ENCODE measurements around the gene AATK. TPM values are rescaled to one million over a fixed set of nuclear protein-coding genes. Genes with fewer than 3 reads are reported as not detected.

The AATK gene
- total and polyA plus RNA-seq, 2 of the 13 experiments (the other 11 are each of a cell fraction or from before 2014, with no cell fraction given), result 2.9 to 8.4 TPM

- TF ChIP-seq NCOA2 (CRISPR knock-in tag; IDR thresholded peaks at IDR 0.05), result no peak
- TF ChIP-seq AGO1 (IDR thresholded peaks at IDR 0.05; ENCODE audit: low read depth, low read length, poor library complexity, severe bottlenecking), result peak; percentile 86
- TF ChIP-seq HNF1A (IDR thresholded peaks at IDR 0.05; ENCODE audit: low read depth), result no peak
- TF ChIP-seq HNF1A (CRISPR knock-in tag; IDR thresholded peaks at IDR 0.05; ENCODE audit: borderline replicate concordance), result no peak
- TF ChIP-seq MYC (CRISPR knock-in tag; IDR thresholded peaks at IDR 0.05; ENCODE audit: borderline replicate concordance), result no peak
- TF ChIP-seq, protein P1, sequence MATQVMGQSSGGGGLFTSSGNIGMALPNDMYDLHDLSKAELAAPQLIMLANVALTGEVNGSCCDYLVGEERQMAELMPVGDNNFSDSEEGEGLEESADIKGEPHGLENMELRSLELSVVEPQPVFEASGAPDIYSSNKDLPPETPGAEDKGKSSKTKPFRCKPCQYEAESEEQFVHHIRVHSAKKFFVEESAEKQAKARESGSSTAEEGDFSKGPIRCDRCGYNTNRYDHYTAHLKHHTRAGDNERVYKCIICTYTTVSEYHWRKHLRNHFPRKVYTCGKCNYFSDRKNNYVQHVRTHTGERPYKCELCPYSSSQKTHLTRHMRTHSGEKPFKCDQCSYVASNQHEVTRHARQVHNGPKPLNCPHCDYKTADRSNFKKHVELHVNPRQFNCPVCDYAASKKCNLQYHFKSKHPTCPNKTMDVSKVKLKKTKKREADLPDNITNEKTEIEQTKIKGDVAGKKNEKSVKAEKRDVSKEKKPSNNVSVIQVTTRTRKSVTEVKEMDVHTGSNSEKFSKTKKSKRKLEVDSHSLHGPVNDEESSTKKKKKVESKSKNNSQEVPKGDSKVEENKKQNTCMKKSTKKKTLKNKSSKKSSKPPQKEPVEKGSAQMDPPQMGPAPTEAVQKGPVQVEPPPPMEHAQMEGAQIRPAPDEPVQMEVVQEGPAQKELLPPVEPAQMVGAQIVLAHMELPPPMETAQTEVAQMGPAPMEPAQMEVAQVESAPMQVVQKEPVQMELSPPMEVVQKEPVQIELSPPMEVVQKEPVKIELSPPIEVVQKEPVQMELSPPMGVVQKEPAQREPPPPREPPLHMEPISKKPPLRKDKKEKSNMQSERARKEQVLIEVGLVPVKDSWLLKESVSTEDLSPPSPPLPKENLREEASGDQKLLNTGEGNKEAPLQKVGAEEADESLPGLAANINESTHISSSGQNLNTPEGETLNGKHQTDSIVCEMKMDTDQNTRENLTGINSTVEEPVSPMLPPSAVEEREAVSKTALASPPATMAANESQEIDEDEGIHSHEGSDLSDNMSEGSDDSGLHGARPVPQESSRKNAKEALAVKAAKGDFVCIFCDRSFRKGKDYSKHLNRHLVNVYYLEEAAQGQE (IDR thresholded peaks at IDR 0.05; ENCODE audit: borderline replicate concordance in 1 of 2, low read depth in 1 of 2, low read length in 2 of 2), result no peak
- peak; percentile 82 for TF ChIP-seq AGO2 (optimal IDR thresholded peaks at IDR 0.05; ENCODE audit: low read depth, low read length)
- TF ChIP-seq SMYD3 (CRISPR knock-in tag; IDR thresholded peaks at IDR 0.05), result no peak
- 0 out of 2 replicates have a peak, but pooled peaks have one; percentile 90 for TF ChIP-seq AKAP8 (CRISPR knock-in tag; IDR thresholded peaks at IDR 0.05)
- TF ChIP-seq ZNF326 (CRISPR knock-in tag; IDR thresholded peaks at IDR 0.05; ENCODE audit: borderline replicate concordance), result peak; percentile 91
- TF ChIP-seq, protein P2, sequence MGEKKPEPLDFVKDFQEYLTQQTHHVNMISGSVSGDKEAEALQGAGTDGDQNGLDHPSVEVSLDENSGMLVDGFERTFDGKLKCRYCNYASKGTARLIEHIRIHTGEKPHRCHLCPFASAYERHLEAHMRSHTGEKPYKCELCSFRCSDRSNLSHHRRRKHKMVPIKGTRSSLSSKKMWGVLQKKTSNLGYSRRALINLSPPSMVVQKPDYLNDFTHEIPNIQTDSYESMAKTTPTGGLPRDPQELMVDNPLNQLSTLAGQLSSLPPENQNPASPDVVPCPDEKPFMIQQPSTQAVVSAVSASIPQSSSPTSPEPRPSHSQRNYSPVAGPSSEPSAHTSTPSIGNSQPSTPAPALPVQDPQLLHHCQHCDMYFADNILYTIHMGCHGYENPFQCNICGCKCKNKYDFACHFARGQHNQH (CRISPR knock-in tag; IDR thresholded peaks at IDR 0.05), result no peak
These were observed 4.9 kb upstream of the AATK start (continued) for GRCh38 chr17:81170727-81171494.

Measured in HepG2 (cell line).